Trophoblast cell (in vitro differentiated cells and primary cell): ENCODE results near the gene AGPS.
"Not testable (repeated sequence)": the region's sequence is repeated elsewhere in the genome, so short reads cannot be mapped to it uniquely, and the experiment has no call there.

ENCODE experiments used
- DNase-seq, 2 donors: peaks; one replicate each; pipeline ENCODE4 v3.0.0-alpha.2; 2016
- H2AFZ ChIP-seq: 2 replicates; pipeline ENCODE4 v1.6.1; 2013; ENCODE audit warnings: low read length, moderate library complexity, mild to moderate bottlenecking; ENCODE audit not compliant: insufficient read depth, poor library complexity
- H2AK5ac ChIP-seq: 2 replicates; pipeline ENCODE4 v1.6.1; 2013; ENCODE audit warnings: mild to moderate bottlenecking, low read length
- H2BK120ac ChIP-seq: 2 replicates; pipeline ENCODE4 v1.6.1; 2013; ENCODE audit warnings: low read length, mild to moderate bottlenecking, moderate library complexity; ENCODE audit not compliant: insufficient read depth, poor library complexity
- H2BK12ac ChIP-seq: 2 replicates; pipeline ENCODE4 v1.6.1; 2013; ENCODE audit warnings: mild to moderate bottlenecking, low read length, moderate library complexity
- H2BK5ac ChIP-seq: 2 replicates; pipeline ENCODE4 v1.6.1; 2013; ENCODE audit warnings: low read length, low read depth, moderate library complexity, mild to moderate bottlenecking; ENCODE audit not compliant: poor library complexity
- H3K14ac ChIP-seq: 2 replicates; pipeline ENCODE4 v1.6.1; 2013; ENCODE audit warnings: mild to moderate bottlenecking, low read length
- H3K18ac ChIP-seq: 2 replicates; pipeline ENCODE4 v1.6.1; 2013; ENCODE audit warnings: mild to moderate bottlenecking, low read length
- H3K23ac ChIP-seq: 2 replicates; pipeline ENCODE4 v1.6.1; 2013; ENCODE audit warnings: low read length
- H3K27ac ChIP-seq: 2 replicates; pipeline ENCODE4 v1.5.1; 2013; ENCODE audit warnings: low read depth, mild to moderate bottlenecking, inconsistent platforms, low read length, moderate library complexity
- H3K27me3 ChIP-seq: 2 replicates; pipeline ENCODE4 v1.6.1; 2013; ENCODE audit warnings: inconsistent platforms, mild to moderate bottlenecking, low read length, moderate library complexity; ENCODE audit not compliant: insufficient read depth
- H3K36me3 ChIP-seq, 2 experiments: 1 replicate in 1 of 2; 2 replicates in 1 of 2; pipeline ENCODE4 v1.6.1; 2013; ENCODE audit warnings: low read length in 2 of 2, mild to moderate bottlenecking in 2 of 2, moderate library complexity in 1 of 2; ENCODE audit not compliant: insufficient read depth in 2 of 2, control insufficient read depth in 1 of 2
- H3K4ac ChIP-seq: 2 replicates; pipeline ENCODE4 v1.6.1; 2013; ENCODE audit warnings: low read depth, mild to moderate bottlenecking, low read length, moderate library complexity
- H3K4me1 ChIP-seq, 2 experiments: 1 replicate in 1 of 2; 2 replicates in 1 of 2; pipeline ENCODE4 v1.6.1; 2013; ENCODE audit warnings: low read length in 2 of 2, mild to moderate bottlenecking in 2 of 2, moderate library complexity in 1 of 2; ENCODE audit not compliant: insufficient read depth in 2 of 2, control insufficient read depth in 1 of 2
- H3K4me2 ChIP-seq: 2 replicates; pipeline ENCODE4 v1.6.1; 2013; ENCODE audit warnings: inconsistent platforms, mild to moderate bottlenecking, low read length, moderate library complexity
- H3K4me3 ChIP-seq: 2 replicates; pipeline ENCODE4 v1.5.1; 2013; ENCODE audit warnings: mild to moderate bottlenecking, low read depth, low read length, inconsistent platforms
- H3K79me1 ChIP-seq: one replicate; pipeline ENCODE4 v1.6.1; 2013; ENCODE audit warnings: low read length
- H3K79me2 ChIP-seq: 2 replicates; pipeline ENCODE4 v1.6.1; 2013; ENCODE audit warnings: low read length, mild to moderate bottlenecking; ENCODE audit not compliant: control insufficient read depth, insufficient read depth, poor library complexity
- H3K9ac ChIP-seq: 2 replicates; pipeline ENCODE4 v1.6.1; 2013; ENCODE audit warnings: mild to moderate bottlenecking, low read length
- H3K9me3 ChIP-seq: 2 replicates; pipeline ENCODE4 v1.6.1; 2013; ENCODE audit warnings: low read depth, mild to moderate bottlenecking, control low read depth, inconsistent platforms, low read length; ENCODE audit not compliant: insufficient read depth
- H4K12ac ChIP-seq: 2 replicates; pipeline ENCODE4 v1.6.1; 2013; ENCODE audit warnings: low read depth, mild to moderate bottlenecking, low read length, moderate library complexity
- H4K8ac ChIP-seq: 2 replicates; pipeline ENCODE4 v1.6.1; 2013; ENCODE audit warnings: low read depth, mild to moderate bottlenecking, low read length, moderate library complexity
- H4K91ac ChIP-seq: one replicate; pipeline ENCODE4 v1.6.1; 2013; ENCODE audit warnings: low read depth, mild to moderate bottlenecking, low read length, moderate library complexity
- WGBS: extraction: QIAGEN DNeasy Blood & Tissue Kit; methylation state at CpG from one replicate; pipeline ENCODE4 v1.1.7; 2013; ENCODE audit warnings: missing lambda C conversion rate; ENCODE audit not compliant: insufficient read length, insufficient coverage; ENCODE audit errors: extremely low coverage; 5-methylcytosine and 5-hydroxymethylcytosine counted together

Gene AGPS

GRCh38 chr2:177351121-177351520 lies 41.5 kb upstream of the AGPS start:
- WGBS = no CpG with 5 or more reads among the region's 1 CpG
- not testable (repeated sequence) for H3K36me3 ChIP-seq

GRCh38 chr2:177352441-177353186 lies 40.0 kb upstream of the AGPS start:
- Histone ChIP-seq H2BK120ac (no peak overlapping the region), H3K9ac (no peak overlapping the region), H3K18ac (no peak overlapping the region), H3K4me2 (no peak overlapping the region), H2BK5ac (no peak overlapping the region), H3K14ac (no peak overlapping the region), H3K27ac (no peak overlapping the region), H2AK5ac (no peak overlapping the region), H4K8ac (no peak overlapping the region), H3K4ac (no peak overlapping the region), H3K9me3 (peaks cover 5% of the 10 kb centered on the region), H3K23ac (no peak overlapping the region), H3K36me3 (no peaks in the 10 kb centered on the region), H2AFZ (no peak overlapping the region), H3K27me3 (no peaks in the 10 kb centered on the region), H3K4me3 (no peak overlapping the region), H3K4me1 (no peaks in the 10 kb centered on the region), H3K79me2 (no peaks in the 10 kb centered on the region), H4K91ac (no peak overlapping the region), H4K12ac (no peak overlapping the region), H2BK12ac (no peak overlapping the region), H3K79me1 (no peaks in the 10 kb centered on the region)
- WGBS = no CpG with 5 or more reads among the region's 4 CpGs
- no peak for DNase-seq

More at GRCh38 chr2:177351121-177351520, 41.5 kb upstream of the AGPS start:
- H2BK5ac ChIP-seq, H3K14ac ChIP-seq, H4K91ac ChIP-seq, H2AFZ ChIP-seq, H3K79me1 ChIP-seq, H4K8ac ChIP-seq, H3K27me3 ChIP-seq, H2BK120ac ChIP-seq, H3K9me3 ChIP-seq, H3K27ac ChIP-seq, H3K4me1 ChIP-seq, DNase-seq, H4K12ac ChIP-seq, H3K4me2 ChIP-seq, H2AK5ac ChIP-seq, H3K9ac ChIP-seq, H3K4me3 ChIP-seq, H3K4ac ChIP-seq, H3K23ac ChIP-seq, H2BK12ac ChIP-seq, H3K79me2 ChIP-seq, H3K18ac ChIP-seq: not testable (repeated sequence)

- H3K4me2 ChIP-seq = no peak overlapping the region
- no peaks in the 10 kb centered on the region for H3K79me2 ChIP-seq
- H3K27me3 ChIP-seq = no peaks in the 10 kb centered on the region
- no peak for DNase-seq
- H2AK5ac ChIP-seq = no peak overlapping the region
- H3K14ac ChIP-seq = no peak overlapping the region
- H3K36me3 ChIP-seq = no peaks in the 10 kb centered on the region
- H3K9me3 ChIP-seq = peaks cover 5% of the 10 kb centered on the region
- no CpG with 5 or more reads among the region's 2 CpGs for WGBS
- no peak overlapping the region for H3K18ac ChIP-seq
- no peaks in the 10 kb centered on the region for H3K79me1 ChIP-seq
- no peak overlapping the region for H3K4ac ChIP-seq
- H2BK5ac ChIP-seq = no peak overlapping the region
- no peak overlapping the region for H3K27ac ChIP-seq
- no peak overlapping the region for H3K23ac ChIP-seq
- H3K4me1 ChIP-seq = no peaks in the 10 kb centered on the region
- H2BK12ac ChIP-seq = no peak overlapping the region
- H2AFZ ChIP-seq = no peak overlapping the region
- H3K9ac ChIP-seq = no peak overlapping the region
- no peak overlapping the region for H3K4me3 ChIP-seq
- no peak overlapping the region for H4K8ac ChIP-seq
- H4K91ac ChIP-seq = no peak overlapping the region
- no peak overlapping the region for H4K12ac ChIP-seq
- no peak overlapping the region for H2BK120ac ChIP-seq
These were observed 39.4 kb upstream of the AGPS start for GRCh38 chr2:177353187-177353478.

GRCh38 chr2:177354541-177354940 lies 38.0 kb upstream of the AGPS start:
- not testable (repeated sequence) for H3K79me2 ChIP-seq

More at GRCh38 chr2:177354541-177354940, 38.0 kb upstream of the AGPS start:
- not testable (repeated sequence) for H3K27ac ChIP-seq, DNase-seq, H3K27me3 ChIP-seq, H3K4me3 ChIP-seq, H4K91ac ChIP-seq, H3K23ac ChIP-seq, H2BK12ac ChIP-seq, H2AK5ac ChIP-seq, H3K14ac ChIP-seq, H3K9me3 ChIP-seq, H3K4me1 ChIP-seq, H2BK120ac ChIP-seq, H4K12ac ChIP-seq, H2BK5ac ChIP-seq, H3K18ac ChIP-seq, H3K79me1 ChIP-seq, H2AFZ ChIP-seq, H3K9ac ChIP-seq, H3K4me2 ChIP-seq, H3K4ac ChIP-seq, H3K36me3 ChIP-seq, H4K8ac ChIP-seq
- WGBS = no CpG with 5 or more reads among the region's 3 CpGs
